Measurements from ENCODE around the gene PRLR. TPM values are rescaled to one million over a fixed set of nuclear protein-coding genes. Genes with fewer than 3 reads are reported as not detected.
A peak's percentile ranks its signal among the peaks of the same experiment; 100 is the strongest.

The PRLR gene
- total and polyA plus RNA-seq, 10 of the 15 experiments (the other 5 are each of a cell fraction or from before 2014, with no cell fraction given), result 0.03 to 8.1 (median 0.20) TPM

DNA sequence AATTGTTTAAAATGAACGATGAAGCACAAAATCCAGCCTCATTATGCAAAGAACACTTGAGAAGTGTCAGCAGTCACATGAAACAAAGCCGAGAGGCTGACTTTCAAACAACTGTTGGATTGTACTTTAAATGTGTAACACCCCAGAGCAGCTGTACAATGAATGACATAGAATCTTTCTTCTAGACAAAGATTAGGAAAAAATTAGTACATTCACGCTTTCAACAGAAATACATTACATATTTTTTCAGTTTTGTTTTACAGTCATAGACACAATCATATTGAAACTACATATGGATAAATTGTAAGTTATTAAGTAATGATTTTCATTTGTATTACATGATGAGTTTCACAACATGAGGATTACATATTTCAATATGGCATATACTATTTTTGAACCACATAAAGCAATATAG is 171.9 kb downstream of the PRLR start (continued):
- TF ChIP-seq SP1 (IDR thresholded peaks at IDR 0.05; ENCODE audit: low read depth, low read length) (no peak), RBBP5 (conservative IDR thresholded peaks at IDR 0.05) (no peak), JUNB (IDR thresholded peaks at IDR 0.05) (peak; percentile 93), GABPA (IDR thresholded peaks at IDR 0.05; ENCODE audit: low read depth) (peak; percentile 51; the same call in 1 of the 2 replicates), RCOR1 (conservative IDR thresholded peaks at IDR 0.05; ENCODE audit: low read depth, low read length) (no peak), NFIC (IDR thresholded peaks at IDR 0.05; ENCODE audit: low read depth, low read length) (peak; percentile 91; the same call in 1 of the 2 replicates), NBN (IDR thresholded peaks at IDR 0.05) (0 out of 2 replicates have a peak, but pooled peaks have one; percentile 33), TCF7 (IDR thresholded peaks at IDR 0.05; ENCODE audit: borderline replicate concordance) (0 out of 2 replicates have a peak, but pooled peaks have one; percentile 12), DPF2 (IDR thresholded peaks at IDR 0.05) (peak; percentile 90), BHLHE40 (IDR thresholded peaks at IDR 0.05; ENCODE audit: borderline replicate concordance in 1 of 2, low read depth in 2 of 2, low read length in 1 of 2) (peak in 1 of 2 experiments; percentile 48; a peak in 1 of 4 replicates), CREB1 (IDR thresholded peaks at IDR 0.05; ENCODE audit: low read depth) (peak; percentile 23; the same call in 1 of the 2 replicates), TBL1XR1 (IDR thresholded peaks at IDR 0.05; ENCODE audit: low read depth, low read length) (no peak), PKNOX1 (IDR thresholded peaks at IDR 0.05) (peak; percentile 69), ATF7 (IDR thresholded peaks at IDR 0.05; ENCODE audit: low read depth) (peak; percentile 98)
- TF ChIP-seq, protein P1, sequence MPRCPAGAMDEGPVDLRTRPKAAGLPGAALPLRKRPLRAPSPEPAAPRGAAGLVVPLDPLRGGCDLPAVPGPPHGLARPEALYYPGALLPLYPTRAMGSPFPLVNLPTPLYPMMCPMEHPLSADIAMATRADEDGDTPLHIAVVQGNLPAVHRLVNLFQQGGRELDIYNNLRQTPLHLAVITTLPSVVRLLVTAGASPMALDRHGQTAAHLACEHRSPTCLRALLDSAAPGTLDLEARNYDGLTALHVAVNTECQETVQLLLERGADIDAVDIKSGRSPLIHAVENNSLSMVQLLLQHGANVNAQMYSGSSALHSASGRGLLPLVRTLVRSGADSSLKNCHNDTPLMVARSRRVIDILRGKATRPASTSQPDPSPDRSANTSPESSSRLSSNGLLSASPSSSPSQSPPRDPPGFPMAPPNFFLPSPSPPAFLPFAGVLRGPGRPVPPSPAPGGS (IDR thresholded peaks at IDR 0.05; ENCODE audit: borderline replicate concordance, insufficient read depth, low read depth, low read length, poor library complexity, severe bottlenecking), result no peak
- TF ChIP-seq, protein P2, sequence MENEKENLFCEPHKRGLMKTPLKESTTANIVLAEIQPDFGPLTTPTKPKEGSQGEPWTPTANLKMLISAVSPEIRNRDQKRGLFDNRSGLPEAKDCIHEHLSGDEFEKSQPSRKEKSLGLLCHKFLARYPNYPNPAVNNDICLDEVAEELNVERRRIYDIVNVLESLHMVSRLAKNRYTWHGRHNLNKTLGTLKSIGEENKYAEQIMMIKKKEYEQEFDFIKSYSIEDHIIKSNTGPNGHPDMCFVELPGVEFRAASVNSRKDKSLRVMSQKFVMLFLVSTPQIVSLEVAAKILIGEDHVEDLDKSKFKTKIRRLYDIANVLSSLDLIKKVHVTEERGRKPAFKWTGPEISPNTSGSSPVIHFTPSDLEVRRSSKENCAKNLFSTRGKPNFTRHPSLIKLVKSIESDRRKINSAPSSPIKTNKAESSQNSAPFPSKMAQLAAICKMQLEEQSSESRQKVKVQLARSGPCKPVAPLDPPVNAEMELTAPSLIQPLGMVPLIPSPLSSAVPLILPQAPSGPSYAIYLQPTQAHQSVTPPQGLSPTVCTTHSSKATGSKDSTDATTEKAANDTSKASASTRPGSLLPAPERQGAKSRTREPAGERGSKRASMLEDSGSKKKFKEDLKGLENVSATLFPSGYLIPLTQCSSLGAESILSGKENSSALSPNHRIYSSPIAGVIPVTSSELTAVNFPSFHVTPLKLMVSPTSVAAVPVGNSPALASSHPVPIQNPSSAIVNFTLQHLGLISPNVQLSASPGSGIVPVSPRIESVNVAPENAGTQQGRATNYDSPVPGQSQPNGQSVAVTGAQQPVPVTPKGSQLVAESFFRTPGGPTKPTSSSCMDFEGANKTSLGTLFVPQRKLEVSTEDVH (IDR thresholded peaks at IDR 0.05; ENCODE audit: low read depth, partially characterized antibody), result peak; percentile 26
- TF ChIP-seq, protein P3, sequence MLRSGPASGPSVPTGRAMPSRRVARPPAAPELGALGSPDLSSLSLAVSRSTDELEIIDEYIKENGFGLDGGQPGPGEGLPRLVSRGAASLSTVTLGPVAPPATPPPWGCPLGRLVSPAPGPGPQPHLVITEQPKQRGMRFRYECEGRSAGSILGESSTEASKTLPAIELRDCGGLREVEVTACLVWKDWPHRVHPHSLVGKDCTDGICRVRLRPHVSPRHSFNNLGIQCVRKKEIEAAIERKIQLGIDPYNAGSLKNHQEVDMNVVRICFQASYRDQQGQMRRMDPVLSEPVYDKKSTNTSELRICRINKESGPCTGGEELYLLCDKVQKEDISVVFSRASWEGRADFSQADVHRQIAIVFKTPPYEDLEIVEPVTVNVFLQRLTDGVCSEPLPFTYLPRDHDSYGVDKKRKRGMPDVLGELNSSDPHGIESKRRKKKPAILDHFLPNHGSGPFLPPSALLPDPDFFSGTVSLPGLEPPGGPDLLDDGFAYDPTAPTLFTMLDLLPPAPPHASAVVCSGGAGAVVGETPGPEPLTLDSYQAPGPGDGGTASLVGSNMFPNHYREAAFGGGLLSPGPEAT (IDR thresholded peaks at IDR 0.05; ENCODE audit: low read depth), result peak; percentile 40; the same call in 1 of the 2 replicates
